Liver (tissue), 9 donors: ENCODE data around the gene WEE2. TPM values are rescaled to one million over a fixed set of nuclear protein-coding genes. Genes with fewer than 3 reads are reported as not detected.
A peak's percentile ranks its signal among the peaks of the same experiment; 100 is the strongest.

Experiments used
- DNase-seq: peaks from one replicate; pipeline ENCODE4 v3.0.0-alpha.2; 2017; ENCODE audit warnings: low spot score
- H3K27ac ChIP-seq, 2 donors: one replicate each; pipeline ENCODE4 v1.7.0; 2013; ENCODE audit warnings: inconsistent platforms in 2 of 2, low read length in 2 of 2, control low read depth in 1 of 2, low read depth in 1 of 2, mild to moderate bottlenecking in 1 of 2
- H3K27me3 ChIP-seq, 4 donors: one replicate each; pipeline versions ENCODE4 v1.6.1 to v1.7.0; 2013; ENCODE audit warnings: low read length in 3 of 4, inconsistent platforms in 1 of 4, mild to moderate bottlenecking in 1 of 4, moderate library complexity in 1 of 4; ENCODE audit not compliant: control insufficient read depth in 4 of 4, insufficient read depth in 4 of 4
- H3K36me3 ChIP-seq, 4 donors: one replicate each; pipeline versions ENCODE4 v1.6.1 to v1.7.0; 2013; ENCODE audit warnings: low read length in 3 of 4, mild to moderate bottlenecking in 3 of 4, low read depth in 1 of 4, moderate library complexity in 1 of 4; ENCODE audit not compliant: control insufficient read depth in 4 of 4, insufficient read depth in 3 of 4
- H3K4me1 ChIP-seq, 4 donors: one replicate each; pipeline versions ENCODE4 v1.6.1 to v1.7.0; 2013; ENCODE audit warnings: low read length in 3 of 4, mild to moderate bottlenecking in 3 of 4, moderate library complexity in 1 of 4; ENCODE audit not compliant: control insufficient read depth in 4 of 4, insufficient read depth in 4 of 4
- H3K4me3 ChIP-seq, 3 donors: one replicate each; pipeline versions ENCODE4 v1.6.1 to v1.7.0; 2013; ENCODE audit warnings: low read length in 3 of 3, control low read depth in 1 of 3, low read depth in 1 of 3, mild to moderate bottlenecking in 1 of 3
- H3K9ac ChIP-seq, 2 donors: one replicate each; pipeline ENCODE4 v1.7.0; 2013; ENCODE audit warnings: low read length in 2 of 2, mild to moderate bottlenecking in 2 of 2, moderate library complexity in 2 of 2, control low read depth in 1 of 2, low read depth in 1 of 2
- H3K9me3 ChIP-seq, 4 donors: one replicate each; pipeline versions ENCODE4 v1.6.1 to v1.7.0; 2013; ENCODE audit warnings: low read length in 3 of 4; ENCODE audit not compliant: control insufficient read depth in 4 of 4
- EGR1 ChIP-seq, 2 donors: IDR thresholded peaks; 2 replicates each; pipeline ENCODE4 v1.6.1; 2016 to 2018; ENCODE audit warnings: antibody characterized with exemption in 2 of 2, low read depth in 2 of 2
- FOXA1 ChIP-seq: IDR thresholded peaks from 2 replicates; pipeline ENCODE4 v1.6.1; 2016; ENCODE audit warnings: antibody characterized with exemption
- FOXA2 ChIP-seq: IDR thresholded peaks from 2 replicates; pipeline ENCODE4 v1.6.1; 2016; ENCODE audit warnings: antibody characterized with exemption
- GABPA ChIP-seq, 2 donors: IDR thresholded peaks in 1 of 2; conservative IDR thresholded peaks in 1 of 2; 2 replicates each; pipeline ENCODE4 v1.6.1; 2016; ENCODE audit warnings: antibody characterized with exemption in 2 of 2, mild to moderate bottlenecking in 1 of 2, moderate library complexity in 1 of 2
- HNF4A ChIP-seq, 2 donors: conservative IDR thresholded peaks; 2 replicates each; pipeline ENCODE4 v1.6.1; 2016; ENCODE audit warnings: antibody characterized with exemption in 2 of 2, mild to moderate bottlenecking in 2 of 2
- HNF4G ChIP-seq: IDR thresholded peaks from 2 replicates; pipeline ENCODE4 v1.6.1; 2016; ENCODE audit warnings: antibody characterized with exemption
- JUND ChIP-seq, 2 donors: IDR thresholded peaks; 2 replicates each; pipeline ENCODE4 v1.6.1; 2016; ENCODE audit warnings: antibody characterized with exemption in 2 of 2
- NR2F2 ChIP-seq: IDR thresholded peaks from 2 replicates; pipeline ENCODE4 v1.6.1; 2016; ENCODE audit warnings: antibody characterized with exemption
- RAD21 ChIP-seq, 2 donors: IDR thresholded peaks; 2 replicates each; pipeline ENCODE4 v1.6.1; 2016; ENCODE audit warnings: antibody characterized with exemption in 2 of 2, mild to moderate bottlenecking in 2 of 2
- RXRA ChIP-seq, 2 donors: IDR thresholded peaks; 2 replicates each; pipeline ENCODE4 v1.6.1; 2017 to 2018; ENCODE audit warnings: antibody characterized with exemption in 2 of 2, mild to moderate bottlenecking in 1 of 2
- SP1 ChIP-seq: IDR thresholded peaks from 2 replicates; pipeline ENCODE4 v1.6.1; 2018; ENCODE audit warnings: antibody characterized with exemption, mild to moderate bottlenecking
- TAF1 ChIP-seq: conservative IDR thresholded peaks from 2 replicates; pipeline ENCODE4 v1.6.1; 2016; ENCODE audit warnings: antibody characterized with exemption, mild to moderate bottlenecking
- YY1 ChIP-seq: IDR thresholded peaks from 2 replicates; pipeline ENCODE4 v1.6.1; 2016; ENCODE audit warnings: antibody characterized with exemption, mild to moderate bottlenecking
- WGBS: extraction: QIAGEN DNeasy Blood & Tissue Kit; methylation state at CpG from one replicate; pipeline ENCODE4 v1.1.7; 2013; 5-methylcytosine and 5-hydroxymethylcytosine counted together
- polyA plus RNA-seq, 2 donors: library from polyadenylated mRNA; stranded (reverse) in 1 of 2; unstranded in 1 of 2; fragments of 200-250 nt in 1 of 2; fragments of >200 nt in 1 of 2; fragmentation: Nextera tagmentation in 1 of 2; extraction: Ambion mirVana in 1 of 2; gene quantifications; one replicate each; pipeline versions ENCODE4 v1.2.1 to v1.2.3, GENCODE V29; 2013 to 2015
- total RNA-seq, 2 donors: library from RNA; depleted of rRNA; stranded (reverse); fragments of >200 nt; gene quantifications; one replicate each; pipeline ENCODE4 v1.2.3, GENCODE V29; 2014
- TF ChIP-seq, protein P1 (sequence below): IDR thresholded peaks from 2 replicates; pipeline ENCODE4 v1.6.1; 2016; ENCODE audit warnings: antibody characterized with exemption
- TF ChIP-seq, protein P2 (sequence below): IDR thresholded peaks from 2 replicates; pipeline ENCODE4 v1.6.1; 2016; ENCODE audit warnings: antibody characterized with exemption, mild to moderate bottlenecking
- TF ChIP-seq, protein P3 (sequence below): IDR thresholded peaks from 2 replicates; pipeline ENCODE4 v1.6.1; 2016; ENCODE audit warnings: antibody characterized with exemption
- TF ChIP-seq, protein P4 (sequence below): IDR thresholded peaks from 2 replicates; pipeline ENCODE4 v1.6.1; 2016; ENCODE audit warnings: antibody characterized with exemption
- donor health status: healthy.
- donor health status: healthy.
- donor health status: healthy.
- donor health status: healthy.
- donor health status: healthy.

WEE2 gene
- total and polyA plus RNA-seq, 4 donors: not detected

DNA sequence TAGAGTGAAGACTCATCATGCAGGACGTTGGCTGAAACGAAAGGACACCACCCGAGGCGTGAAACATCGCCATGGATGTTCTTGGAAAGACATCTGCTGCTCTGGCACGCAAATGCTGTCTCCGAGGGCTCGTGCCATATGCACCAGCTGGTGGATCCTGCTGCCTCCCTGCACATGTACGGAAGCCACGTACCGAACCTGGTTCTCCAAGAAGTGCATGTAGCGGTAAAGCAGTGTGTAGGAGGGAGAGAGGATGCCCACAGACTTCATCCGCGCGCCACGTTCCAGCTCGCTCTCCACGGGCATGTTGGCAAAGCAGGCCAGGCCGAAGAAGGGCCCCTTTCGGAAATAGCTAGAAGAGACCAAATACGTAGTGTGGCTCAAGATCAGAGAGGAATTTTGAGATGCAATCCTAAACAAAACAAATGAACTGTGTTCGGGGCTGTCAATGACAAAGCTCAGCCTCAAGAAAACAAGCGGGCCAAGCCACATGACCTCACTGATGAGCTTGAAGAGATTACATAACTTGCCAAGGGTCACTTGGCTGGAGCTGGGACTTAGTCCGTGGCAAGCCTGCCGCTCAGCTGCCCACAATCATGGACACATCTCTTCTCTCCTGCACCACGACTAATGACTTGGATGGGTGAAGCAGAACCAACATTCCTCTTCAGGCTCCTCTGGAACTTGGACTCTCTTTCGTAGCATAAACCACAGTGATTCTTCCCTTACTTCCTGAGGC, 22.7 kb upstream of the WEE2 start:
- Histone ChIP-seq H3K27ac (peak overlapping the region; percentile 36 to 67), H3K4me1 (peaks cover 6 to 29% (median 22%) of the 10 kb centered on the region in 4 donors), H3K36me3 (peaks cover 0 to 20% (median 11%) of the 10 kb centered on the region in 4 donors), H3K27me3 (no peaks in the 10 kb centered on the region), H3K9me3 (no peaks in the 10 kb centered on the region), H3K4me3 (no peak overlapping the region), H3K9ac (no peak overlapping the region)
- no peak for TF ChIP-seq NR2F2
- TF ChIP-seq, protein P1, sequence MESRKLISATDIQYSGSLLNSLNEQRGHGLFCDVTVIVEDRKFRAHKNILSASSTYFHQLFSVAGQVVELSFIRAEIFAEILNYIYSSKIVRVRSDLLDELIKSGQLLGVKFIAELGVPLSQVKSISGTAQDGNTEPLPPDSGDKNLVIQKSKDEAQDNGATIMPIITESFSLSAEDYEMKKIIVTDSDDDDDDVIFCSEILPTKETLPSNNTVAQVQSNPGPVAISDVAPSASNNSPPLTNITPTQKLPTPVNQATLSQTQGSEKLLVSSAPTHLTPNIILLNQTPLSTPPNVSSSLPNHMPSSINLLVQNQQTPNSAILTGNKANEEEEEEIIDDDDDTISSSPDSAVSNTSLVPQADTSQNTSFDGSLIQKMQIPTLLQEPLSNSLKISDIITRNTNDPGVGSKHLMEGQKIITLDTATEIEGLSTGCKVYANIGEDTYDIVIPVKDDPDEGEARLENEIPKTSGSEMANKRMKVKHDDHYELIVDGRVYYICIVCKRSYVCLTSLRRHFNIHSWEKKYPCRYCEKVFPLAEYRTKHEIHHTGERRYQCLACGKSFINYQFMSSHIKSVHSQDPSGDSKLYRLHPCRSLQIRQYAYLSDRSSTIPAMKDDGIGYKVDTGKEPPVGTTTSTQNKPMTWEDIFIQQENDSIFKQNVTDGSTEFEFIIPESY: no peak
- no peak for TF ChIP-seq FOXA1
- TF ChIP-seq, protein P2, sequence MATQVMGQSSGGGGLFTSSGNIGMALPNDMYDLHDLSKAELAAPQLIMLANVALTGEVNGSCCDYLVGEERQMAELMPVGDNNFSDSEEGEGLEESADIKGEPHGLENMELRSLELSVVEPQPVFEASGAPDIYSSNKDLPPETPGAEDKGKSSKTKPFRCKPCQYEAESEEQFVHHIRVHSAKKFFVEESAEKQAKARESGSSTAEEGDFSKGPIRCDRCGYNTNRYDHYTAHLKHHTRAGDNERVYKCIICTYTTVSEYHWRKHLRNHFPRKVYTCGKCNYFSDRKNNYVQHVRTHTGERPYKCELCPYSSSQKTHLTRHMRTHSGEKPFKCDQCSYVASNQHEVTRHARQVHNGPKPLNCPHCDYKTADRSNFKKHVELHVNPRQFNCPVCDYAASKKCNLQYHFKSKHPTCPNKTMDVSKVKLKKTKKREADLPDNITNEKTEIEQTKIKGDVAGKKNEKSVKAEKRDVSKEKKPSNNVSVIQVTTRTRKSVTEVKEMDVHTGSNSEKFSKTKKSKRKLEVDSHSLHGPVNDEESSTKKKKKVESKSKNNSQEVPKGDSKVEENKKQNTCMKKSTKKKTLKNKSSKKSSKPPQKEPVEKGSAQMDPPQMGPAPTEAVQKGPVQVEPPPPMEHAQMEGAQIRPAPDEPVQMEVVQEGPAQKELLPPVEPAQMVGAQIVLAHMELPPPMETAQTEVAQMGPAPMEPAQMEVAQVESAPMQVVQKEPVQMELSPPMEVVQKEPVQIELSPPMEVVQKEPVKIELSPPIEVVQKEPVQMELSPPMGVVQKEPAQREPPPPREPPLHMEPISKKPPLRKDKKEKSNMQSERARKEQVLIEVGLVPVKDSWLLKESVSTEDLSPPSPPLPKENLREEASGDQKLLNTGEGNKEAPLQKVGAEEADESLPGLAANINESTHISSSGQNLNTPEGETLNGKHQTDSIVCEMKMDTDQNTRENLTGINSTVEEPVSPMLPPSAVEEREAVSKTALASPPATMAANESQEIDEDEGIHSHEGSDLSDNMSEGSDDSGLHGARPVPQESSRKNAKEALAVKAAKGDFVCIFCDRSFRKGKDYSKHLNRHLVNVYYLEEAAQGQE: no peak
- peak; percentile 57 for TF ChIP-seq YY1
- TF ChIP-seq EGR1 (IDR thresholded peaks at IDR 0.05; ENCODE audit: low read depth in 2 of 2): no peak
- TF ChIP-seq, protein P3, sequence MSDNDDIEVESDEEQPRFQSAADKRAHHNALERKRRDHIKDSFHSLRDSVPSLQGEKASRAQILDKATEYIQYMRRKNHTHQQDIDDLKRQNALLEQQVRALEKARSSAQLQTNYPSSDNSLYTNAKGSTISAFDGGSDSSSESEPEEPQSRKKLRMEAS: no peak
- peak; percentile 34 to 77 for TF ChIP-seq RXRA (IDR thresholded peaks at IDR 0.05)
- TF ChIP-seq FOXA2: peak; percentile 68
- peak in 1 of 2 donors; percentile 44 for TF ChIP-seq GABPA (IDR thresholded peaks at IDR 0.05 in 1 of 2, conservative IDR thresholded peaks at IDR 0.05 in 1 of 2)
- TF ChIP-seq HNF4A (conservative IDR thresholded peaks at IDR 0.05): peak; percentile 80 to 92
- no peak for TF ChIP-seq SP1
- TF ChIP-seq HNF4G: peak; percentile 41
- TF ChIP-seq TAF1: no peak
- TF ChIP-seq JUND (IDR thresholded peaks at IDR 0.05): peak in 1 of 2 donors; percentile 66
- TF ChIP-seq RAD21 (IDR thresholded peaks at IDR 0.05): peak in 1 of 2 donors; percentile 10
- TF ChIP-seq, protein P4, sequence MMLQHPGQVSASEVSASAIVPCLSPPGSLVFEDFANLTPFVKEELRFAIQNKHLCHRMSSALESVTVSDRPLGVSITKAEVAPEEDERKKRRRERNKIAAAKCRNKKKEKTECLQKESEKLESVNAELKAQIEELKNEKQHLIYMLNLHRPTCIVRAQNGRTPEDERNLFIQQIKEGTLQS: no peak
- 77% methylated on average over 27 of the region's 27 CpGs for WGBS
- no peak for DNase-seq

DNA sequence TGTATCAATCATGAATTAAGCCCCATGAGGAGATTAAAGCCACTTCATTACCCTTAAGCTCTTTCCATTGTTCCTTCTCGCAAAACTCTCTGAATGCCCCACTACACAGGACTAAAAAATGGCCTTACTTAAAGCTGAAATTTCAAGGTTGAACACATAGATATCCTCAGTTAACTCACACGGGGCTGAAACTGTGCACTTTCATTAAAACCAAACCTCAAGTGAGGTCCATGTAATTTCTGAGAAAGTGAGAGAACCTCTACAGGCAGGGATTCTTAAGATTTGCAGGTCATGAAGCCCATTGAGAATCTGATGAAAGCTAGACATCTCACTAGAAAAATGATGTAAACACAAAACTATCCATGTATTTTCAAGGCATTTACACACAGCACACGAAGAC, 22.1 kb upstream of the WEE2 start:
- no peak overlapping the region for H3K9ac ChIP-seq

More for the DNA sequence above, 22.1 kb upstream of the WEE2 start:
- H3K4me1 ChIP-seq: peaks cover 6 to 35% (median 24%) of the 10 kb centered on the region in 4 donors
- H3K4me3 ChIP-seq: no peak overlapping the region
- H3K27ac ChIP-seq: peak overlapping the region in 1 of 2 donors; percentile 67
- H3K36me3 ChIP-seq: peaks cover 0 to 19% (median 9%) of the 10 kb centered on the region in 4 donors
- TF ChIP-seq FOXA1: no peak
- peak; percentile 13 for TF ChIP-seq YY1
- H3K27me3 ChIP-seq: no peaks in the 10 kb centered on the region
- no peak for DNase-seq
- WGBS: 91% methylated on average over 3 of the region's 3 CpGs
- H3K9me3 ChIP-seq: no peaks in the 10 kb centered on the region
